SU-DHL-6 (cell line): Measurements from ENCODE around the gene ULBP2.
"Not testable (repeated sequence)": the region's sequence is repeated elsewhere in the genome, so short reads cannot be mapped to it uniquely, and the experiment has no call there.

Source experiments
- H2AFZ ChIP-seq: fragments of 200-600 bp; sonication (generic); 2 replicates; pipeline ENCODE4 v1.6.1; 2014; ENCODE audit warnings: low read depth, mild to moderate bottlenecking, moderate library complexity, mixed read lengths, antibody characterized with exemption, low read length; ENCODE audit not compliant: severe bottlenecking
- H3F3A ChIP-seq: fragments of 200-600 bp; shearing (Covaris generic); 2 replicates; pipeline ENCODE4 v1.6.0; 2016; ENCODE audit warnings: antibody characterized with exemption, mild to moderate bottlenecking; ENCODE audit not compliant: insufficient read depth
- H3K27ac ChIP-seq: fragments of 200-600 bp; sonication (generic); 2 replicates; pipeline ENCODE4 v1.5.1; 2016; ENCODE audit warnings: low read depth, mild to moderate bottlenecking, low read length, moderate library complexity, mixed read lengths
- H3K27me3 ChIP-seq: fragments of 200-600 bp; sonication (generic), shearing (Covaris generic); 2 replicates; pipeline ENCODE4 v1.6.0; 2014; ENCODE audit warnings: mild to moderate bottlenecking, low read length
- H3K36me3 ChIP-seq: fragments of 200-600 bp; sonication (generic); 2 replicates; pipeline ENCODE4 v1.6.1; 2014; ENCODE audit warnings: mild to moderate bottlenecking, low read length, mixed read lengths
- H3K4me2 ChIP-seq: fragments of 300-600, 200-600 bp; shearing (Covaris generic), sonication (generic); 2 replicates; pipeline ENCODE4 v1.6.0; 2014; ENCODE audit warnings: low read length, low read depth, mild to moderate bottlenecking; ENCODE audit not compliant: poor library complexity, severe bottlenecking
- H3K4me3 ChIP-seq: fragments of 200-600 bp; sonication (generic); 2 replicates; pipeline ENCODE4 v1.5.1; 2014; ENCODE audit warnings: antibody characterized with exemption, low read length, mild to moderate bottlenecking, mixed read lengths; ENCODE audit not compliant: insufficient read depth, poor library complexity, severe bottlenecking
- H3K79me2 ChIP-seq: fragments of 200-600 bp; sonication (generic); 2 replicates; pipeline ENCODE4 v1.6.1; 2014; ENCODE audit warnings: mild to moderate bottlenecking, low read length, moderate library complexity; ENCODE audit not compliant: insufficient read depth
- H3K9ac ChIP-seq: fragments of 200-600 bp; sonication (generic); 2 replicates; pipeline ENCODE4 v1.7.0; 2014; ENCODE audit warnings: mild to moderate bottlenecking, low read length
- H3K9me2 ChIP-seq: fragments of 200-600 bp; sonication (generic); replicated peaks from 2 replicates; pipeline ENCODE4 v1.6.1; 2014; ENCODE audit warnings: low read length; ENCODE audit not compliant: insufficient read depth
- H3K9me3 ChIP-seq: fragments of 200-600 bp; sonication (generic); 2 replicates; pipeline ENCODE4 v1.6.1; 2014; ENCODE audit warnings: low read length, mixed read lengths; ENCODE audit not compliant: insufficient read depth
- H4K20me1 ChIP-seq: fragments of 200-600 bp; sonication (generic); 2 replicates; pipeline ENCODE4 v1.6.1; 2014; ENCODE audit warnings: low read depth, mild to moderate bottlenecking, antibody characterized with exemption, low read length, moderate library complexity, mixed read lengths
- EZH2phosphoT487 ChIP-seq: fragments of 200-600 bp; sonication (generic), shearing (Covaris generic); conservative IDR thresholded peaks from 2 replicates; pipeline ENCODE4 v1.6.1; 2018; ENCODE audit warnings: mild to moderate bottlenecking, antibody characterized with exemption, low read length, moderate library complexity, mixed read lengths
- TF ChIP-seq, protein P1 (sequence below): fragments of 200-600 bp; sonication (generic); IDR thresholded peaks from one replicate; pipeline ENCODE4 v1.5.1; 2017; ENCODE audit warnings: antibody characterized with exemption, mild to moderate bottlenecking, low read length, moderate library complexity; ENCODE audit not compliant: insufficient read depth, poor library complexity, severe bottlenecking

The ULBP2 gene

GRCh38 chr6:149988550-149989346 is 46.9 kb downstream of the ULBP2 start:
- Histone ChIP-seq H3K4me2 (no peak overlapping the region), H3K27ac (no peak overlapping the region), H3K9ac (no peak overlapping the region), H3K36me3 (no peaks in the 10 kb centered on the region), H3K27me3 (no peaks in the 10 kb centered on the region), H3K9me3 (no peaks in the 10 kb centered on the region), H3K79me2 (no peaks in the 10 kb centered on the region), H4K20me1 (no peaks in the 10 kb centered on the region), H3F3A (no peaks in the 10 kb centered on the region), H3K9me2 (no peaks in the 10 kb centered on the region), H3K4me3 (no peak overlapping the region), H2AFZ (no peak overlapping the region)
- TF ChIP-seq EZH2phosphoT487: no peak
- TF ChIP-seq, protein P1, sequence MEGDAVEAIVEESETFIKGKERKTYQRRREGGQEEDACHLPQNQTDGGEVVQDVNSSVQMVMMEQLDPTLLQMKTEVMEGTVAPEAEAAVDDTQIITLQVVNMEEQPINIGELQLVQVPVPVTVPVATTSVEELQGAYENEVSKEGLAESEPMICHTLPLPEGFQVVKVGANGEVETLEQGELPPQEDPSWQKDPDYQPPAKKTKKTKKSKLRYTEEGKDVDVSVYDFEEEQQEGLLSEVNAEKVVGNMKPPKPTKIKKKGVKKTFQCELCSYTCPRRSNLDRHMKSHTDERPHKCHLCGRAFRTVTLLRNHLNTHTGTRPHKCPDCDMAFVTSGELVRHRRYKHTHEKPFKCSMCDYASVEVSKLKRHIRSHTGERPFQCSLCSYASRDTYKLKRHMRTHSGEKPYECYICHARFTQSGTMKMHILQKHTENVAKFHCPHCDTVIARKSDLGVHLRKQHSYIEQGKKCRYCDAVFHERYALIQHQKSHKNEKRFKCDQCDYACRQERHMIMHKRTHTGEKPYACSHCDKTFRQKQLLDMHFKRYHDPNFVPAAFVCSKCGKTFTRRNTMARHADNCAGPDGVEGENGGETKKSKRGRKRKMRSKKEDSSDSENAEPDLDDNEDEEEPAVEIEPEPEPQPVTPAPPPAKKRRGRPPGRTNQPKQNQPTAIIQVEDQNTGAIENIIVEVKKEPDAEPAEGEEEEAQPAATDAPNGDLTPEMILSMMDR: no peak

GRCh38 chr6:149990212-149990660 is 48.4 kb downstream of the ULBP2 start:
- H2AFZ ChIP-seq: no peak overlapping the region
- H3K4me3 ChIP-seq: no peak overlapping the region
- no peaks in the 10 kb centered on the region for H3K27me3 ChIP-seq
- H3K9me2 ChIP-seq: no peaks in the 10 kb centered on the region
- no peak for TF ChIP-seq EZH2phosphoT487
- TF ChIP-seq, protein P1: no peak
- no peak overlapping the region for H3K9ac ChIP-seq
- peak overlapping the region; percentile 43 for H3K4me2 ChIP-seq
- no peaks in the 10 kb centered on the region for H3K79me2 ChIP-seq
- H4K20me1 ChIP-seq: no peaks in the 10 kb centered on the region
- no peaks in the 10 kb centered on the region for H3K9me3 ChIP-seq
- H3K27ac ChIP-seq: no peak overlapping the region
- no peaks in the 10 kb centered on the region for H3K36me3 ChIP-seq
- no peaks in the 10 kb centered on the region for H3F3A ChIP-seq

GRCh38 chr6:149990661-149991471 is 49.1 kb downstream of the ULBP2 start:
- Histone ChIP-seq H3K4me3 (no peak overlapping the region), H3K9me2 (no peaks in the 10 kb centered on the region), H3F3A (no peaks in the 10 kb centered on the region), H4K20me1 (no peaks in the 10 kb centered on the region), H3K4me2 (peak overlapping the region; percentile 43), H3K79me2 (no peaks in the 10 kb centered on the region), H3K9ac (no peak overlapping the region), H3K9me3 (no peaks in the 10 kb centered on the region), H2AFZ (no peak overlapping the region), H3K36me3 (no peaks in the 10 kb centered on the region), H3K27me3 (no peaks in the 10 kb centered on the region), H3K27ac (no peak overlapping the region)
- TF ChIP-seq, protein P1: no peak
- TF ChIP-seq EZH2phosphoT487: no peak

DNA sequence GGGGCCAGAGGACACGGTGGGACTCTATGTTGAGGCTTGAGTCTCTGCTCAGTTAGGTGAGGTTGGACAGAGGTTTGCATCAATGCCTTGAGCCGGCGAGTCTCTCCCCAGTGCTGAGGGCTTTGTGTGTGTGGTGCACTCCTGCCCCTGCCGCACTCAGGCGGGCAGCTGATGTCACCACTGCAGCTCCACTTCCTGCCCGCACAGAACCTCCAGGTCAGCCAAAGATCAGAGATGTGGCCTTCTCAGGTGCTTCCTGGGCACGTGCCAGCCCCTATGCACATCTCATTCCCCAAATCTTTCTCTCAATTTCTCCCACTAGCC is 49.6 kb downstream of the ULBP2 start:
- not testable (repeated sequence) for H3K9me3 ChIP-seq, H3F3A ChIP-seq, H3K9me2 ChIP-seq, H3K4me3 ChIP-seq, H3K9ac ChIP-seq, H3K4me2 ChIP-seq, H3K79me2 ChIP-seq, H3K27ac ChIP-seq, H3K27me3 ChIP-seq, H3K36me3 ChIP-seq, H2AFZ ChIP-seq, H4K20me1 ChIP-seq
